ENCODE measurements around the gene TMEM94.

TMEM94 gene

GRCh38 chr17:75521951-75522727 is 65.7 kb downstream of the TMEM94 start:
- Mint-ChIP-seq H3K27ac (no peak overlapping the region), H3K4me3 (no peak overlapping the region)
- no peak for ATAC-seq (ENCODE audit: low read depth)

GRCh38 chr17:75523647-75524046 is 67.2 kb downstream of the TMEM94 start:
- no peak for ATAC-seq (ENCODE audit: low read depth)
- no peaks in the 10 kb centered on the region for H3K36me3 Mint-ChIP-seq
- no peak overlapping the region for H3K4me3 Mint-ChIP-seq
- no peak overlapping the region for H3K27ac Mint-ChIP-seq
- no peak for DNase-seq (ENCODE audit: low spot score in 2 of 2)
- H3K27me3 Mint-ChIP-seq, result no peaks in the 10 kb centered on the region
- H3K9me3 Mint-ChIP-seq, result no peaks in the 10 kb centered on the region
- H3K4me1 Mint-ChIP-seq, result peaks cover 3% of the 10 kb centered on the region

More at GRCh38 chr17:75521951-75522727, 65.7 kb downstream of the TMEM94 start:
- H3K36me3 Mint-ChIP-seq, result peaks cover 2% of the 10 kb centered on the region
- DNase-seq (ENCODE audit: low spot score in 2 of 2), result no peak
- no peaks in the 10 kb centered on the region for H3K9me3 Mint-ChIP-seq
- no peaks in the 10 kb centered on the region for H3K27me3 Mint-ChIP-seq
- H3K4me1 Mint-ChIP-seq, result peaks cover 19% of the 10 kb centered on the region

- H3K27me3 Mint-ChIP-seq, result no peaks in the 10 kb centered on the region
- H3K4me1 Mint-ChIP-seq, result peaks cover 3% of the 10 kb centered on the region
- peak overlapping the region; percentile 68 for H3K4me3 Mint-ChIP-seq
- no peaks in the 10 kb centered on the region for H3K9me3 Mint-ChIP-seq
- DNase-seq (ENCODE audit: low spot score in 2 of 2) (no peak), ATAC-seq (ENCODE audit: low read depth) (no peak)
- no peaks in the 10 kb centered on the region for H3K36me3 Mint-ChIP-seq
- H3K27ac Mint-ChIP-seq, result no peak overlapping the region
Observed at GRCh38 chr17:75524269-75524969, 68.0 kb downstream of the TMEM94 start.

- peak; percentile 92 for ATAC-seq (ENCODE audit: low read depth)
- peak within 1 kb of the TSS; percentile 77 for H3K4me3 Mint-ChIP-seq
- H3K9me3 Mint-ChIP-seq, result no peaks in the 10 kb centered on the region
- H3K36me3 Mint-ChIP-seq, result no peaks in the 10 kb centered on the region
- no peak within 1 kb of the TSS for H3K27ac Mint-ChIP-seq
- DNase-seq (ENCODE audit: low spot score in 2 of 2), result peak; percentile 78 to 83
- peaks cover 3% of the 10 kb centered on the region for H3K4me1 Mint-ChIP-seq
- no peaks in the 10 kb centered on the region for H3K27me3 Mint-ChIP-seq
Observed at GRCh38 chr17:75524970-75525805, 68.8 kb downstream of the TMEM94 start, which contains the start of gene LLGL2. Gene LLGL2, plus strand, starts transcription at chr17:75525697. Its CDS starts 17,730 bp downstream, at chr17:75543427.

GRCh38 chr17:75525806-75526554 is 69.5 kb downstream of the TMEM94 start:
- no peak overlapping the region for H3K27ac Mint-ChIP-seq
- peak overlapping the region; percentile 74 for H3K4me3 Mint-ChIP-seq
- H3K4me1 Mint-ChIP-seq, result peaks cover 3% of the 10 kb centered on the region
- peak; percentile 10 for ATAC-seq (ENCODE audit: low read depth)
- H3K27me3 Mint-ChIP-seq, result no peaks in the 10 kb centered on the region
- DNase-seq (ENCODE audit: low spot score in 2 of 2), result no peak
- no peaks in the 10 kb centered on the region for H3K9me3 Mint-ChIP-seq
- no peaks in the 10 kb centered on the region for H3K36me3 Mint-ChIP-seq

GRCh38 chr17:75526555-75527270 is 70.3 kb downstream of the TMEM94 start:
- ATAC-seq (ENCODE audit: low read depth) (no peak), DNase-seq (ENCODE audit: low spot score in 2 of 2) (no peak)
- Mint-ChIP-seq H3K4me1 (peaks cover 3% of the 10 kb centered on the region), H3K4me3 (peak overlapping the region; percentile 74), H3K36me3 (no peaks in the 10 kb centered on the region), H3K9me3 (no peaks in the 10 kb centered on the region), H3K27ac (no peak overlapping the region), H3K27me3 (no peaks in the 10 kb centered on the region)

- no peaks in the 10 kb centered on the region for H3K27me3 Mint-ChIP-seq
- H3K4me3 Mint-ChIP-seq, result no peak overlapping the region
- H3K36me3 Mint-ChIP-seq, result peaks cover 2% of the 10 kb centered on the region
- no peak for ATAC-seq (ENCODE audit: low read depth)
- no peaks in the 10 kb centered on the region for H3K9me3 Mint-ChIP-seq
- no peak overlapping the region for H3K27ac Mint-ChIP-seq
- peaks cover 11% of the 10 kb centered on the region for H3K4me1 Mint-ChIP-seq
- DNase-seq (ENCODE audit: low spot score in 2 of 2), result no peak
Observed at GRCh38 chr17:75530837-75531720, 74.6 kb downstream of the TMEM94 start.

- H3K4me3 Mint-ChIP-seq, result no peak overlapping the region
- peaks cover 2% of the 10 kb centered on the region for H3K36me3 Mint-ChIP-seq
- DNase-seq (ENCODE audit: low spot score in 2 of 2) (no peak), ATAC-seq (ENCODE audit: low read depth) (no peak)
- no peaks in the 10 kb centered on the region for H3K9me3 Mint-ChIP-seq
- H3K27me3 Mint-ChIP-seq, result no peaks in the 10 kb centered on the region
- peaks cover 8% of the 10 kb centered on the region for H3K4me1 Mint-ChIP-seq
- no peak overlapping the region for H3K27ac Mint-ChIP-seq
Observed at GRCh38 chr17:75531721-75532072, 75.3 kb downstream of the TMEM94 start.

- ATAC-seq (ENCODE audit: low read depth) (peak; percentile 86), DNase-seq (ENCODE audit: low spot score in 2 of 2) (no peak)
- Mint-ChIP-seq H3K27me3 (no peaks in the 10 kb centered on the region), H3K27ac (peak overlapping the region; percentile 77), H3K4me3 (peak overlapping the region; percentile 59), H3K36me3 (peaks cover 5% of the 10 kb centered on the region), H3K4me1 (peaks cover 8% of the 10 kb centered on the region), H3K9me3 (no peaks in the 10 kb centered on the region)
Observed at GRCh38 chr17:75535119-75535537, 78.7 kb downstream of the TMEM94 start.

- Mint-ChIP-seq H3K4me1 (peaks cover 8% of the 10 kb centered on the region), H3K4me3 (no peak overlapping the region), H3K27me3 (no peaks in the 10 kb centered on the region), H3K27ac (no peak overlapping the region), H3K36me3 (peaks cover 5% of the 10 kb centered on the region), H3K9me3 (no peaks in the 10 kb centered on the region)
- DNase-seq (ENCODE audit: low spot score in 2 of 2) (no peak), ATAC-seq (ENCODE audit: low read depth) (no peak)
Observed at GRCh38 chr17:75535871-75536270, 79.4 kb downstream of the TMEM94 start.

- ATAC-seq (ENCODE audit: low read depth) (no peak), DNase-seq (ENCODE audit: low spot score in 2 of 2) (no peak)
- peaks cover 8% of the 10 kb centered on the region for H3K4me1 Mint-ChIP-seq
- H3K4me3 Mint-ChIP-seq, result no peak overlapping the region
- H3K27me3 Mint-ChIP-seq, result no peaks in the 10 kb centered on the region
- peaks cover 7% of the 10 kb centered on the region for H3K36me3 Mint-ChIP-seq
- H3K27ac Mint-ChIP-seq, result no peak overlapping the region
- no peaks in the 10 kb centered on the region for H3K9me3 Mint-ChIP-seq
Observed at GRCh38 chr17:75536366-75536765, 79.9 kb downstream of the TMEM94 start.

GRCh38 chr17:75539967-75540729 is 83.7 kb downstream of the TMEM94 start:
- H3K27me3 Mint-ChIP-seq, result no peaks in the 10 kb centered on the region
- no peaks in the 10 kb centered on the region for H3K9me3 Mint-ChIP-seq
- H3K36me3 Mint-ChIP-seq, result peaks cover 8% of the 10 kb centered on the region
- DNase-seq (ENCODE audit: low spot score in 2 of 2), result no peak
- H3K4me3 Mint-ChIP-seq, result no peak overlapping the region
- peaks cover 3% of the 10 kb centered on the region for H3K4me1 Mint-ChIP-seq
- H3K27ac Mint-ChIP-seq, result no peak overlapping the region
- ATAC-seq (ENCODE audit: low read depth), result no peak
